NCI-H82 treated with DMSO at 0.1 percent for 48 hours (cell line): ENCODE data around the gene ERC1.
"Not testable (repeated sequence)": the region's sequence is repeated elsewhere in the genome, so short reads cannot be mapped to it uniquely, and the experiment has no call there.

ENCODE experiments used
- DNase-seq: peaks from one replicate; lab custom pipeline; 2025; ENCODE audit not compliant: unreplicated experiment; lab: John Stamatoyannopoulos, UW

The ERC1 gene

DNA sequence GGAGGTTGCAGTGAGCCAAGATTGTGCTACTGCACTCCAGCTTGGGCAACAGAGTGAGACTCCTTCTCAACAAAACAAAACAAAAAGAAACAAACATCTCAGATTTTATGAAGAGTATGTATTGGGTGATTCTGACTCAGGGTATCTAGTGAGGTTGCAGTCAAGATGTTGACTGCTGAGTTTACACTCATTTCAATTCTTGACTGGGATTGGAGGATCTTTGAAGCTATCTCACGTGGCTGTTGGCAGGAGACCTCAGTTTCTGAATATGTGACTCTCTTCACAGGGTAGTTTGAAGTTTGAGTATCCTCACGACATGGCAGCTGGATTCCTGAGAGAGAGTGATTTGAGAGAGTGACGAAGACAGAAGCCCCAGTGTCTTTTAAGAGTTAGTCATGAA lies 29.4 kb downstream of the ERC1 start:
- DNase-seq = no peak

DNA sequence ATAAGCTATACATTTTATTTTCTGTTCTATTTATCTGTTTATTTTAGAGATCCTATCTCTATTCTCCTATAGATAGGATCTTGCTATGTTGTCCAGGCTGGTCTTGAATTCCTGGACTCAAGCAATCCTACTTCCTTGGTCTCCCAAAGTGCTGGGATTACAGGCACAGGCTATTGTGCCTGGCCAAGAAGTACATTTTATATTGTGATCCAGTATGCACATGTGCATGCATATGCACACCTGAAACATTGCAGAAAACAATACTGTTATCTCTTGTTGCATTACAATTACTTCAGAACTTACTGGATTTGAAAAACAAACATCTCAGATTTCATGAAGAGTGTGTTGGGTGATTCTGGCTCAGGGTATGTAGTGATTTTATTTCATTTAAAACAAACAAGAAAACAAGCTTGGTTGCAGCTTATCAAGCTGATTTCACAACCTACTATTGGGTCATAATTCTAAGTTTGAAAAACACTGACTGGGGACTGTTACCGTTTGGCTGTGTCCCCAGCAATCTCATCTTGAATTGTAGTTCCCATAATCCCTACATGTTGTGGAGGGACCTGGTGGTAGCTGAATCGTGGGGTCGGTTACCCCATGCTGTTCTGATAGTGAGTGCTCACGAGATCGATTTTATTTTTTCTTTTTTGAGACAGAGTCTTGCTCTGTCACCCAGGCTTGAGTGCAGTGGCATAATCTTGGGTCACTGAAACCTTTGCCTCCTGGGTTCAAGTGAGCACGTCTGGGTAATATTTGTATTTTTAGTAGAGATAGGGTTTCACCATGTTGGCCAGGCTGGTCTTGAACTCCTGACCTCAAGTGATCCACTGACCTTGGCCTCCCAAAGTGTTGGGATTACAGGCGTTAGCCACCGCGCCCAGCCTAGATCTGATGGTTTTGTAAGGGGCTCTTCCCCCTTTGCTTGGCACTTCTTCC lies 31.3 kb downstream of the ERC1 start:
- DNase-seq = no peak

DNA sequence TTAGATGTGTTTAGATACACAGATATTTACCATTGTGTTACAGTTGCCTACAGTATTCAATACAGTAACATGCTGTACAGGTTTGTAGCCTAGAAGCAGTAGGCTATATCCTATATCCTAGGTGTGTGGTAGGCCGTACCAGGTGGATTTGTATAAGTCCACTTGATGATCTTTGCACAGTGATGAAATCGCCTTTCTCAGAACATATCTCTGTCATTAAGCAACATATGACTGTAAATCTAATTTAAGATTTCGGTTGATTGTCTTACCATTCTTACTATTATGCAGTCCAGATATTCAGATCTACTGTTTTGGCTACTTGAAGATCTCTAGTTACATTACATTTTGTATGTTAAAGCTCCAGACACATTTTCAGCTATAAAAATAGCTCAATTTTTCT lies 39.8 kb downstream of the ERC1 start:
- no peak for DNase-seq

DNA sequence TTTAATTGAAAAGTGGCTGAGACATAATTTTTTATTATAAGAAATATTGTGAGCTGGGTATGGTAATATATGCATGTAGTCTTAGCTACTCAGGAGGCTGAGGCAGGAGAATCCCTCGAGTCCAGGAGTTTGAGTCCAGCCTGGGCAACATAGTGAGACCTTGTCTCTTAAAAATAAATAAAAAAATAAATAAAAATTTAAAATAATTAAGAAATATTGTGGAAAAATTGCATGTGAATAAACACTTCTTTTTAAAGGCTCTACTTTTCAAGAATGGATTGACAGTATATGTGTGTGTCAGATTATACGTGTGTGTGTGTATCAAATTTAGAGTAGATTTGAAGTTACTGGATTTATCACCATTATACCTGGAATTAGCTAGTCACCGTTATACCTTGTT lies 43.2 kb downstream of the ERC1 start:
- no peak for DNase-seq

- DNase-seq = peak; percentile 89
These were observed 43.9 kb downstream of the ERC1 start for GRCh38 chr12:1034751-1035457.

- no peak for DNase-seq
These were observed 50.5 kb downstream of the ERC1 start for GRCh38 chr12:1041478-1041877.

GRCh38 chr12:1044199-1044598 lies 53.2 kb downstream of the ERC1 start:
- DNase-seq = no peak

- no peak for DNase-seq
These were observed 53.7 kb downstream of the ERC1 start for GRCh38 chr12:1044696-1045095.

GRCh38 chr12:1046727-1047126 lies 55.7 kb downstream of the ERC1 start:
- no peak for DNase-seq

DNA sequence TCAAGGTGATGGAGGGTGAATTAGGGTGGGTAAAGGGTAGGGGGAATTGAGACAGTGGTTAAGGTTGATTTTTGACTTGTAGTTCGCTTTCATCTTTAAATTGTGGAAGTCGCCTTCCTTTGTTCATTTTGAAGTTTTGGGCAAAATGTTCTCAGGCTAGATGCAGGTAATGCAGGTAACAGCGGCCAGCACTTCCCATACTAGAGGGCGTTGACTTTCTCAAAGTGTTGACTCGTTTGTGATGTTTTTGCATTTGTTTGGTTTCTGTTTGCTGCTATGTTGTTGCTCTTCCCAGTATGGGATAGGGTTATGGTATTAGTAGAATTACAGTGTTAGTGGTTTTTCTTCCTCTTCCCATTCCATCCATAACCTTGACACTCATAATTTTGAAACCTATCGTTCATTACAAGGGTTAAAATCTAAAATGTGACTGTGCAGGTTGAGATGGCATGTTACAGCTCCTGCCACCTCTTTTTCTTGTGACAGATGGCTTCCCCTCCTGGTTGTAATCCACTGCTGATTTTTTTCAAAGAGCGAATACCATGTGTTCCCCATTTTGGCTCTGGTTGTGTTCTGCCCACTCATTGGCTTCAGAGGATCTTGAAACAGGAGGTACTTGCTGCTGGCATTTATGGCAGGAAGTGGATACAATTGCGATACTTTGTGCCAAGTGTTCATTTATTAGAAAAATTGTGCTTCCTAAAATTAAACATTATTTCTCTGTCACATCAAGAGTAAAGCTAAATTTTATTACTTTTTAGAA lies 57.1 kb downstream of the ERC1 start:
- DNase-seq = peak; percentile 82

DNA sequence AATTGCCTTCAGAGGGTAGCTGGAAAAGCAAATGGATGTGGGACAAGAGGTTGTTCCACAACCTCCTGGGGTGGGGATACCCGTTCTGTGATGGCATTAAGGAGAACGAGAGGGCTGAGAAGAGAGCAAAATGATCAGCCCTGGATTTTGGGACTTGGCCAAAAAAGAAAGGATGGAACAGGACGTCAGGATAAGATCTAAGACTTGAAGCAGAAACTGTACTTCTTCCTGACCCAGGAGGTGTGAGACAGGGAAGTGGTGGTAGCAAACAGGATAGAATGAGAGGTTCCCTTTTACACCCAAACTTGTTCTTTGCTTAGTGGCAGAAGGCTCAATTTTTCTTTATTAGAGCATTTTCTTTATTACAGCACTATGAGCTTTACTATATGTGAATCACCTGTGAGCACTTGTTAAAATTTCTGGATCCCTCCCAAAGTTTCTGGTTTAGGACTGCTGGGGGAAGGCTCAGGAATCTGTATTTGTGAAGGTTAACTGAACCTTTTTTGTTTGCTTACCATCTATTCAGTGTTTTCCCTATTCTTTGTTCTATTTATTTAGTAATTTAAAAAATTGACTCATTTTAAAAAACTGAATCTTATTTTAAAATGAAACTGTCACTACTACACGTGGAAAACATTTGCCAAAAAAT lies 59.2 kb downstream of the ERC1 start:
- no peak for DNase-seq

GRCh38 chr12:1051672-1052071 lies 60.6 kb downstream of the ERC1 start:
- DNase-seq = not testable (repeated sequence)

GRCh38 chr12:1053690-1054089 lies 62.7 kb downstream of the ERC1 start:
- no peak for DNase-seq

DNA sequence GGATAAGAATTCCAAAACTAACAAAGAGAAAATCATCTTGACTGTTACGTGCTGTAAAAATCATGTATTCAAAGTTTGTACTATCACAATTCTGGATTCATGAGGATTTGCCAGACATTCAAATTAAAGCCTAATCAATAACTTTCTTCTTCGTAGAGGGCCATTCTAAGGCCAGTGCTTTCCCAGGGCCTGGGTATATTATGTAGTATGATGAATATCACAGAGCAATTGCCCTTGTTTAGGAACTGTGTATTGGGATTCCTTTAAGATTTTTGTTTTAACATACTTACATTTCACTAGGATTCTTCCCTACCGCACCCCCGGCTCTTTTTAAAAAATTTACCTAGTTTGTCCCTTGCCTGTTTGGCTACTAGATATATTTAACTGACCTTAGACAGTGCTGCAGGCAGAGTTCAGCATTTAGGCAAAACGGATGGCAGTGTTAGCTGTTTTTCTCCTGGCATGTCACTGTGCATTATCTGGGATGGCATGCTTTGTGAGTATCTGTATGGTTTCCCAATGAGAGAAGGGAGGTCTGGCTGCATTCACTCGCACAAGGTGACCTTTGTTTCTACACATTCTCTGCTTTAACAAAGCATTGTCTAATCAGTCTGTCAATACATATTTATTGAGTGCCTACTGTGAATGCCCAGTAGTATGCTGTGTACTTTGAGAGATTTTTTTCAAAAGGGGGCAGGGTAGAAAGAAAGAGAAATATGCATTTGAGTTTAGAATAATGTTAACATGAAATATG lies 63.3 kb downstream of the ERC1 start:
- DNase-seq = no peak

- no peak for DNase-seq
These were observed 65.4 kb downstream of the ERC1 start for GRCh38 chr12:1056390-1056789.

- no peak for DNase-seq
These were observed 67.4 kb downstream of the ERC1 start for GRCh38 chr12:1058423-1058822.

DNA sequence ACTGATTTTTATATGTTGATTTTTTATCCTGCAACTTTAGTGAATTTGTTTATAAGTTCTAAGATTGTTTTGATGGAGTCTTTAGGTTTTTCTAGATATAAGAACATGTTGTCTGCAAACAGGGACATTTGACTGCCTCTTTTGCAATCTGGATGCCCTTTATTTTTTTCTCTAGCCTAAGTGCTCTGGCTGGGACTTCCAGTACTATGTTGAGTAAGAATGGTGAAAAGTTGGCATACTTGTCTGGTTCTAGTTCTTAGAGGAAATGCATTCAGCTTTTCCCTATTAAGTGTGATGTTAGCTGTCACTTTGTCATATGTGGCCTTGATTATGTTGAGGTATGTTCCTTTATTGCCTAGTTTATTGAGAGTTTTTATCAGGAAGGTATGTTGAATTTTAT lies 68.1 kb downstream of the ERC1 start:
- DNase-seq = no peak

DNA sequence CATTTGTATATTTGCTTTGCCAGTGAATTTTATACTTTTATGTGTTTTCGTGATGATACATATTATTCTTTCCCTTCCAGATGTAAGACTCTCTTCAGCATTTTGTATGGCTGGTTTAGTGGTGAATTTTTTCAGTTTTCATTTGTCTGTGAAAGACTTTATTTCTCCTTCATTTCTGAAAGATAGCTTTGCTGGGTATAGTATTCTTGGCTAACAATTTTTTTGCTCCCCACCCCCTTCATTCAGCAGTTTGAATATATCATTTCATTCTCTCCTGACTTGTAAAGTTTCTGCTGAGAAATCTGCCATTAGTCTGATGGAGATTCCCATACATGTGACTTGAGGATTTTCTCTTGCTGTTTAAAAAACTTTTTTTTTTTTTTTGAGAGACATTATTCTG lies 72.8 kb downstream of the ERC1 start:
- no peak for DNase-seq

DNA sequence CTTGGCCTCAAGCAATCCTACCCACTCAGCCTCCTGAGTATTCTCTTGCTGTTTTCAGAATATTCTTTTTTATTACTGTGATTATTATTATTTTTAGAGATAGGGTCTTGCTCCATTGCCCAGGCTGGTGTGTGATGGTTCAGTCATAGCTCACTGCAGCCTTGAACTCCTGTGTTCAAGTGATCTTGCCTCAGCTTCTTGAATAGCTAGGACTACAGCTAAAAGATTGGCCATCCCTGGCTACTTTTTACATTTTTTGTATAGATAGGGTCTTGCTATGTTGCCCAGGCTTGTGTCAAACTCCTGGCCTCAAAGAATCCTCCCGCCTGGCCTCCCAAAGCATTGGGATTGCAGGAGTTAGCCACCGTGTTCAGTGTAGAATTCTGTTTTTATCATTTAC lies 73.3 kb downstream of the ERC1 start:
- DNase-seq = no peak

DNA sequence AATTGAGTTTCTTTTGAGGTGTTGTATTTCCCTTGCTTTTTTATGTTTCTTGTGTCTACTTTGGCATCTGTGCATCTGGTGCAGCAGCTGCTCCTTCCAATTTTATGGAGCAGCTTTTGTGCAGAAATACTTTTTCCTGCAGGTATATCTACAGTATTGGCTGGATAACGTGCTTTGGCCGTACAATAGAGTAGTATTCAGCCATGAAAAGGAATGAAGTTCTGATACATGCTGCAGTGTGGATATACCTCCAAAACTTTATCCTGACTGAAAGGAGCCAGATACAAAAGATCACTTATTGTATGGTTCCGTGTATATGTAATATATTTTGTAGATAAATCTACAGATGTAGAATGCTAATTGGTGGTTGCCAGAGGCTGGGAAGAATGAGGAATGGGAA lies 74.6 kb downstream of the ERC1 start:
- no peak for DNase-seq
